GM12872 (cell line): ENCODE data around the gene HSF5.

Experiments used
- TF ChIP-seq, protein P1 (sequence below): IDR thresholded peaks from 3 replicates; pipeline ENCODE4 v1.5.1; 2011; ENCODE audit warnings: low read depth, mild to moderate bottlenecking, low read length, moderate library complexity; ENCODE audit not compliant: insufficient read depth

The HSF5 gene

DNA sequence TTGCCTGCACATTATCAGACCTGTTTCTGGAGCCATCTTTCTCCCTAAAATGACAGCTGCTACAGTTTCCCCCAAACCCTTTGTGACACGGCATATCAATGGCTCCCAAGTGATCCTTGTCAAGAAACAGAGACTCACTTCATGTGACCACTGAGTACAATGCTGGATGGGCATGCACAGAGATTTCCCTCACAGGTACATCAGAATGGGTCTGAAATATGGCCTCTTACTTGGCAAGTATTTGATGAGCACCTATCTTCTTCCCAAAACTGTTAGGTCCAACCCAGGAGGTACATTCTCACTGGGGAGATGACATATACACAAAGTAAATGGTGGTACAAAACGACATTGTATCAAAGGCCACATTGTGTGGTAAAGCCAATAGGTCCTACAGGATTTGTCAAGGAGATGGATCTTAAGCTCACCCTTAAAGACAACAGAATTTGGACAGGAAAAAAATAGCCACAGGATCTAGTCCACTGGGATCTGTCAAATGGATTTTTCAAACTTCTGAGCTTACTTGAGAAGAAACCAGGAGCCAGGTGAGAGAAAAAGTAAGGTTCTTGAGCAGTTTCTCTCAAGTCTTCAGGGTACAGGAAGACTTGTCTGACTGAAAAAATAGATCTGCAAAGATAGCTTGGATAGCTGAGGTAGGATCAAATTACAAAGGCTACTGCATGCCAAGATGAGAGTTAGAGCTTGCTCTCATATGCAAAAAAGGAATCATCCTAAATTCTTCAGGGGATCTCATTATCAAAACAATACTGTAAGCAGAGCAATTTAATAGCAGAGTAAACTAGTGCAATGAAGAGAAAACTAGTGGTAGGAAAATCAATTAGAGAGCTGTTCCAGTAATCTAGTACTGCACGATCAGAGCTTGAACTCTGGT is 99.7 kb downstream of the HSF5 start:
- TF ChIP-seq, protein P1, sequence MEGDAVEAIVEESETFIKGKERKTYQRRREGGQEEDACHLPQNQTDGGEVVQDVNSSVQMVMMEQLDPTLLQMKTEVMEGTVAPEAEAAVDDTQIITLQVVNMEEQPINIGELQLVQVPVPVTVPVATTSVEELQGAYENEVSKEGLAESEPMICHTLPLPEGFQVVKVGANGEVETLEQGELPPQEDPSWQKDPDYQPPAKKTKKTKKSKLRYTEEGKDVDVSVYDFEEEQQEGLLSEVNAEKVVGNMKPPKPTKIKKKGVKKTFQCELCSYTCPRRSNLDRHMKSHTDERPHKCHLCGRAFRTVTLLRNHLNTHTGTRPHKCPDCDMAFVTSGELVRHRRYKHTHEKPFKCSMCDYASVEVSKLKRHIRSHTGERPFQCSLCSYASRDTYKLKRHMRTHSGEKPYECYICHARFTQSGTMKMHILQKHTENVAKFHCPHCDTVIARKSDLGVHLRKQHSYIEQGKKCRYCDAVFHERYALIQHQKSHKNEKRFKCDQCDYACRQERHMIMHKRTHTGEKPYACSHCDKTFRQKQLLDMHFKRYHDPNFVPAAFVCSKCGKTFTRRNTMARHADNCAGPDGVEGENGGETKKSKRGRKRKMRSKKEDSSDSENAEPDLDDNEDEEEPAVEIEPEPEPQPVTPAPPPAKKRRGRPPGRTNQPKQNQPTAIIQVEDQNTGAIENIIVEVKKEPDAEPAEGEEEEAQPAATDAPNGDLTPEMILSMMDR = no peak

DNA sequence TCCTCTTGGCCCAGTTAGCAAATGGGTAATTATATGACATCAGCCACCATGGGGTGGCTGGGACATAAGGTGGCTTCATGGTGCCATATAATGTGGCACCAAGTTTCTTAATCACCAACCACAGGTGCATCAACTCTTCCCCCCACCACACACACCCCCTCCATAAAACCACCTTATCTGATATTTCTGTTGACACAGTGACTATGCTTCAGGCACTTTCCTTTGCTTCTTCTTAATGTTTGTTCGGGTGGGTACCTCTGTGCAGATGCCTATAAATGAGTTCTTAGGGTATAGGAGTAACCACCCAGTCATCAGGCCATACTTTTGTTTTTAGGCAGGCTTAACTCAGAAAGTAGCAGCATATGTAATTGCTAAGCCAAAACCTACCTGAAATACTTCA is 100.4 kb downstream of the HSF5 start:
- TF ChIP-seq, protein P1 = no peak

DNA sequence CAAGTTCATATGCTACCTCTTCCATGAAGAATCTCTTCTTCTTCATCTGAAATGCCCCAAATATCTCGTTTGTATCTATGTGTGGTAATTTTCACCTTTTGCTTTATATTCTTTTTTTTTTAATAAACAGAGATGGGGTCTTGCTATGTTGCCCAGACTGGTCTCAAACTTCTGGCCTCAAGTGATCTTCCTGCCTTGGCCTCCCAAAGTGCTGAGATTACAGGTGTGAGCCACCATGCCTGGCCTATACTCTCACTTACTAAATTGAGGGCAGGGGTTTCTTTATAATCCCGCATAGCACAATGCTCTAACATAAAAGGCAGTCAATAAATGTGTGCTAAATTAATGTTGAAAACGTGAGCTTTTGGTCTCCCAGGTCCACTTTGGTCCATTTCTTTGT is 101.5 kb downstream of the HSF5 start:
- TF ChIP-seq, protein P1 = no peak

GRCh38 chr17:58385359-58385899 is 102.8 kb downstream of the HSF5 start:
- TF ChIP-seq, protein P1 = no peak

- TF ChIP-seq, protein P1 = no peak
Measured at GRCh38 chr17:58384897-58385296, 103.3 kb downstream of the HSF5 start.

DNA sequence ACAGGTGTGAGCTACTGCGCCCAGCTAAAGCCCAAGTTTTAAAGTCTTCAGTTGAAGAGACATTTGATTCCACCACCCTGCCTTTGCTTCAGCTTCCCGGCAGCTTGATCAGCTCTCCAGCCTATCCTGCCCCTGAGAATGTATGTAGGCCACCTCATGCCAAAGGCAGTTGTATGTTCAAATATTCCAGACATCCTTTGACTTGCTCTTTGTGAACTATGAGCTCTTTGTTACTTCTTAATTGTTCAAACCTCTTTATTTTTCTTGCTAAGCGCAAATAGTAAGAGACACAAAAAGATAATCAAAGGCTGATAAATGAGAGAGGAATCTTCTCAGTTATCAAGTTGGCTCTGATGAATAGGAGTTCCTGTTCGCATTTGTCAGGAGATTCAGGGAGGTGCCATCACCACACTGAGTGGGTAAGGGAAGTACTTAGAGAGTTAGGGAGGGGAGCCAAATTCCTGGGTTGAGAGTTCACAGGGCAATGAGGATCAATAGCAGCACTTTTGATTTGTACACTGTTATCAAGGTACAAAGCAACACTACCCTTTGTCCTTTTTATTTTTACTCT is 104.2 kb downstream of the HSF5 start:
- TF ChIP-seq, protein P1 = no peak

GRCh38 chr17:58382872-58383242 is 105.4 kb downstream of the HSF5 start:
- TF ChIP-seq, protein P1 = no peak
